Middle frontal gyrus (tissue), 1 donor: Measurements from ENCODE around the gene SETD9.

ENCODE experiments used
- DNase-seq: peaks from one replicate; pipeline ENCODE4 v3.0.0-alpha.2; 2015; ENCODE audit warnings: low spot score; ENCODE audit errors: extremely low spot score

SETD9 gene, protein sequence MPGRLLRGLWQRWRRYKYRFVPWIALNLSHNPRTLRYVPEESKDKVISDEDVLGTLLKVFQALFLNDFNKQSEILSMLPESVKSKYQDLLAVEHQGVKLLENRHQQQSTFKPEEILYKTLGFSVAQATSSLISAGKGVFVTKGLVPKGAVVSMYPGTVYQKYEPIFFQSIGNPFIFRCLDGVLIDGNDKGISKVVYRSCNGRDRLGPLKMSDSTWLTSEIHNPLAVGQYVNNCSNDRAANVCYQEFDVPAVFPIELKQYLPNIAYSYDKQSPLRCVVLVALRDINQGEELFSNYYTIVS

GRCh38 chr5:56909294-56910209 is at the start of gene SETD9:
SETD9 (plus strand) TSS chr5:56909596; CDS start chr5:56909646, 50 bp downstream.
- peak; percentile 91 for DNase-seq

DNA sequence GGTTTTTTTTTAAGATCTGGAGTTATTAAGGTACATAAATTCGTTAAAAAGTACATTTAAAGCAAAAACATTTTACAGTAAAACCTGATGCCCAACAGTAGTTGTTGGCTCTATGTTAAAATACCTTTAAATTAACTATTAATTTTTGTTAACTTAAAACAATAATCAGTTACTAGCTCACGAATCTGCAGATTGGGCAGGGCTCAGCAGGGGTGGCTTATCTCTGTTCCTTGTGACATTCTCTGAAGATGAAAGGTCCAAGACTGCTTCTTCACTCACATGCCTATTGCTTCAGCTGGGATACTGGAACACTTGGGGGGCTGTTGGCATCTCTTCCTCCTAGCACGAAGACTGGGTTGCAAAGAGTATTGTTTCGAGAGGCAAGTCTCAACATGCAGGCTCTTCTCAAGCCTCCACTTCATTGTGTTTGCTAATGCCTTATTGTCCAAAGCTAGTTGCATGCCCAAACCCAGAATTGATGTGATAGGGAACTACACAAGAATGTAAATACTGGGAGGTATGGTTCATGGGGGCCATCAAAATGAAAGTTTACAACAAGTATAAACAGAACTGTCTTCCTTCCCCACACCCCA is 47.4 kb upstream of the SETD9 start:
- no peak for DNase-seq

DNA sequence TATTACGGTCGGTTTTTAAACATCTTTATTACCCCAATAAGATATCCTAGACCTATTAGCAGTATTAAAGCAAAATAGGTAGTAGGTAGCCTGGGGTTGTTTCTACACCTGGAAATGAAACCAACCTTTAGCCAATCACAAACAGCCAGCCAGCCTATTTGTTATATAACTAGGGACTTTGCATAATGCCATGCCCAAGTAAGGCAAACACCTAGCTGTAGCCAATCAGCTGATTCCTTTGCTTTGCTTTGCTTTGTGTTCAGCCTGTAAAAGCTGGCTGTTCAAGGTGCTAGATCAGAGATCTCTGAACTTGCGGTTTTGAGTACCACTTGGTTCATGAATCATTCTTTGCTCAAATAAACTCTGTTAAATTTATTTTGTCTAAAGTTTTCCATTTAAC is 46.5 kb upstream of the SETD9 start:
- DNase-seq: no peak

DNA sequence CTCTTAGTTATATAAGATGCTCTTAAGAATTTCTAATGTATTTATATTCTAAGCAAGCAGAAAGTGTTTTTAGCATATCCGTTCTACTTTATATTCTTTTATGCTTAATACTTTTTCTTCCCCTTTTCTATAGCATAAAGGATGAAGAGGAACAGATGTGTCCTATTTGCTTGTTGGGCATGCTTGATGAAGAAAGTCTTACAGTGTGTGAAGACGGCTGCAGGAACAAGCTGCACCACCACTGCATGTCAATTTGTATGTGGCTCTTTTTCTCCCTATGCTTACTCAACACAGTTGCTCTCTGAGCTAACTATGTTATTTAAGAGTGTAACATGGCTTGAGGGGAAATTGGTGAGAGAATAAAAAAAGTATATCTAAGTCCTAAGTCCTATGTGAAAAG is 37.6 kb upstream of the SETD9 start:
- DNase-seq: no peak

- DNase-seq: no peak
These were observed 36.3 kb upstream of the SETD9 start for GRCh38 chr5:56873056-56873455.

DNA sequence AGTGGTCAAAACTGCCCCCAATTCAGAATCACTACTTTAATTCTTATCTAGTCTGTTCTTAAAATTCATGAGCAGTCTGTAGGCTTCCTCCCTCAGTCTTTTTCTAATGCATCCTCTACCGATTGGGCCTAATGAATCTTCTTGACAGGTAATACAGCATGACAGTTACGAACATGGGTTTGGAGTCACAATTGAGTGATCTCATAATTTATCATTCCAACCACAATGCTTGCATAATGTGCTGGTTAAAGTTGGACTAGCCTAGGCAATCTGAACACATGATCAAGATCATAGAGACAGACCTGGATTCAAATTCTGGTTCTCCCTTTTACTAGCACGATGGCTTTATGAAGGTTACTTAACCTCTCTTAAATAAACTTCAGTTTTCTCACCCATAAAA is 33.1 kb upstream of the SETD9 start:
- DNase-seq: no peak

- DNase-seq: no peak
These were observed 27.8 kb upstream of the SETD9 start for GRCh38 chr5:56881571-56881970.

DNA sequence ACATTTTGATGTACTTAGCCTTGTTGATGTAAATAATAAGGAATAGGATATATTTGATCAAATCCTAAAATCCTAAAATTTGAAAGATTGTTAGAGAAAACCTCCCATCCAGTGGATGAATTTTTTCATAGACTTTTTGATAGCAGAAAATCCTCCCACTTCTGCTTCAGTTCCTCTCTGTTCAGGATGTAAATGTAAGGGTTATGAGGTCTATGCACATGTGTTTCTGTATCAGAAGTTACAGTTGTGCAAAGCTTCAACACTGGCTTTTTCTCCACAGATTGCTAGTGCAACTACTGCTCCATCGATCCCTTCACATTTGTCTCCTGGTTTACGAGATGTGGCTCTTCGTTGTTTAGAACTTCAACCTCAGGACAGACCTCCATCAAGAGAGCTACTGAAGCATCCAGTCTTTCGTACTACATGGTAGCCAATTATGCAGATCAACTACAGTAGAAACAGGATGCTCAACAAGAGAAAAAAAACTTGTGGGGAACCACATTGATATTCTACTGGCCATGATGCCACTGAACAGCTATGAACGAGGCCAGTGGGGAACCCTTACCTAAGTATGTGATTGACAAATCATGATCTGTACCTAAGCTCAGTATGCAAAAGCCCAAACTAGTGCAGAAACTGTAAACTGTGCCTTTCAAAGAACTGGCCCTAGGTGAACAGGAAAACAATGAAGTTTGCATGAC is 16.0 kb upstream of the SETD9 start:
- no peak for DNase-seq

GRCh38 chr5:56896763-56897162 is 12.6 kb upstream of the SETD9 start:
- DNase-seq: no peak

DNA sequence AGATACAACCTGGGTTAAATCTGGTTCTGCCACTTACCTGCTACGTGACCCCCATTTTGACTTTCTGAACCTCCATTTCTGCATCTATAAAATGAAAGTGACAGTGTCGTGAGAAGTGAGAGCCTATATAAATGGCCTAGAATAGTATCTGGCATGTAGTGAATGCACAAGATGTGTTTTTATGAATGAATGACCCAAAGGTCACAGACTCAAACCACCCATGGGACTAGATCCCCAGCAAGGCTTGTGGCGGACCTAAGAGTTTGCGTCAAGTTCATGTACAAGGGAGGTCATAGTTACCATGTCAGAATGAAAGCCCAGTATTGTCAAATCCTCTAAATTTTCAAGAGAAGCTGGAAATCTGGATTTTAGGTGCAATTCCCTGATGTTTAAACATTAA is 11.2 kb upstream of the SETD9 start:
- no peak for DNase-seq

- DNase-seq: no peak
These were observed 9.0 kb upstream of the SETD9 start for GRCh38 chr5:56900395-56900794.

DNA sequence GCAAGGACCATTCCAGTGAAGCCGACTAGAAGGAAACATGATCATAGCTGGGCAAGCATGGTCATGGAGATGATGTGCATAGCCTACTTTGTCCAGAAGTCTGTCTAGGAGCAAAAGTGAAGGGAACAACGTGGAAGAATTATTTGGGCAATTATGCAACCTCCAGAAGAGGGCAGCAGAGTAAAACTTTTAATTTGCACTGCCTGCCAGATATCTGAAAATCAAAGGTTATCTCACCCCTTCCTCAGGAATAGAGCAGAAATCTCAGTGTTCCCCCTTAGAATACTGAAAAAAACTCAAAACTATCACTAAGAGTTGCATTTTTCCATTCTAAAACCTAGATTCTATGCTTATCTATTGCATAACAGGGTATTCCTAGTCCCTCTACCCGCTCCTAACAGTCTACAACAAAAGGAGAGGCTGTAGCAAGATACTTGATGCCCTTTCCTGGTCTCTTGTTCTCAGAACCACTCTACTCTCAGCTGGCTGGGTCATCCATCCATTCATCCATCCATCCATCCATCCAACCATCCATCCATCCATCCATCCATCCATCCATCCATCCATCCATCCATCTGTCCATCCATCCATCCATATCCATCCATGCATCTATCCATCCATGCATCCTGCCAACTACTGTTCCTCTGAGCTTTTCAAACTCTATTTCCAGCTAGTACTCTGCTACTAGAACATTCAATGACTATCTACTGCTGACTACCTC is 8.4 kb upstream of the SETD9 start:
- peak; percentile 33 for DNase-seq

DNA sequence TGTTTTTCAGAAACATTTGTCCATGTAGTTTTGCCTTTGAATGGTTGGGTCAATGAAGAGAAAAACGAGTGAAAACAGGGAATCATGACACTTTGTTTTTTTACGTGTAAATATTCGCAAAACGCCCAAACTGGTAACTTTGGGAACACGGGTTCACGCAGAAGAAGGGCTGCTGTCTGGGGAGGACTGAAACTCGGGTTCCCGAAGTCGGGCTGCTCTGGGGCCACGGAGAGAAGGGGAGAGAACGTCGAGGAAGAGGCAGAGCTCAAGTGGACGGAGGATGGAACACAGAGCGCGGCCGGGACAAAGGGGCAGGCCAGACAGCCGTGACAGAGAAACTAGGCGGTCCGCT is 478 bp upstream of the SETD9 start:
- no peak for DNase-seq

DNA sequence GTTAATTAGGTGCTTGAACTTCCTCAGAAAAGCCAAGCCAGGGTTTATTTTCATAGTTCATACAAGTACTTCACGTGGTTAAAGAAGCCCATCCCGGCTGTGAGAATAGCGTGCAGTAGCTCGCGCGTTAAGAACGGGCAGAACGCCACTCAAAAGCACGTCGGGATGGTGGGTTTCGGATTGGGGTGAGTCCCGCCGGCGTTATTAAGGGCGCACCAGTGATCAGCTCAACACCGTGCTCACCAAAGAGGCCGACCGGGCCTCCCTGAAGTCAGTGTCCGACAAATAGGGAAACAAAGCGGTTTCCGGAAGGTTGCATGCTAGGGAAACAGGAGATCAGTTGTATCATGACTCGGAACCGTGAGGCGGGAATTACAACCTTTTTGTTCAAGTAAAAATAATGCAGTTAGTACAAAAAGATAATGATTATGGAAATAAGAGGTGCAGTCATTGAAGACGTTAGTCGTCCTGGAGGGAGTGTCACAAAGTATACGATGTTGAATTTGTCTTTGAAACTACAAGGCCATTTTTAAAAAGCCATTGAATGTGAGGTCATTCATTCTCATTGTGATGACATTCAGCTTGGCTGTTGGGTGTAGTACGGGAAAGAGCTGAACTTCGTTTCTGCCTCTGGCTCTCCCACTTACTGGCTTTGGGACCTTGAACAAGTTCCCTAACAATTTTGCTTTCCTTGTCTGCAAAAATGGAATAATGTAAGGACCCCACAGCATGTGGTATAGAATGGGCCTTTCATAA is 992 bp downstream of the SETD9 start:
- no peak for DNase-seq

- DNase-seq: no peak
These were observed 4.4 kb downstream of the SETD9 start for GRCh38 chr5:56913766-56914165.

DNA sequence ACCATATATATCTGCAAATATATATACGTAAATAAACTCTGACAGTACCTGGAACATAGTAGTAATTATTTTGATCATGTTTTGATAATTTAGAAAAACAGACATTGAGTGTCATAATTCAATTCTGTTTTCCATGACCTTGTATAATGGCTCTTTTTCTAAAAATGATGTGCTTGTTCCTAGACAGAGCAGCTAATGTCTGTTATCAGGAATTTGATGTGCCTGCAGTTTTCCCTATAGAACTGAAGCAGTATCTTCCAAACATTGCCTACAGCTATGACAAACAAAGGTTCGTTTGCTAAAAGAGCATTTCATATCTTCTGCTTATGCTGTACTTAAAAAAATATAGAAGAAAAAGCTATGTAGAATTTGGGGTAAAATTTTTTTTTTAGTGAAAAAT is 5.3 kb downstream of the SETD9 start:
- no peak for DNase-seq

DNA sequence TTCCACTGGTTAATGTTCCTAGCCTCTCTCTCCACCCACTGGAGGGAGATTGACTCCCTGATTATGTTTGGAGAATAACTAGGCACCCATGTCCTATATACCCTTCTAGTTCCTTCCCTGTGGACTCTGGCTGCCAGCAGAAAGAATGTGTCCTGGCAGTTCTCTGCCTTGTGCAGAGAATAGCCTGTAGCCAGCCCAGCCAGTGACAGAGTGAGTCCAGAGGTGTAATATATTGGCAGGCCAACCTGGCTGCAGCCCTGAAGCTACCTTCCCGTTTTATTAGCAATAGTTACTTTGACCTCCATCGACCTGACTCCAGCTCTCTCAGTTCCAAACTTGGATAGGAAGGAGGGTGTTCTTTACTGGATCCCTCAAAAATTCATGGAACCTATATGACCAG is 8.1 kb downstream of the SETD9 start:
- no peak for DNase-seq

DNA sequence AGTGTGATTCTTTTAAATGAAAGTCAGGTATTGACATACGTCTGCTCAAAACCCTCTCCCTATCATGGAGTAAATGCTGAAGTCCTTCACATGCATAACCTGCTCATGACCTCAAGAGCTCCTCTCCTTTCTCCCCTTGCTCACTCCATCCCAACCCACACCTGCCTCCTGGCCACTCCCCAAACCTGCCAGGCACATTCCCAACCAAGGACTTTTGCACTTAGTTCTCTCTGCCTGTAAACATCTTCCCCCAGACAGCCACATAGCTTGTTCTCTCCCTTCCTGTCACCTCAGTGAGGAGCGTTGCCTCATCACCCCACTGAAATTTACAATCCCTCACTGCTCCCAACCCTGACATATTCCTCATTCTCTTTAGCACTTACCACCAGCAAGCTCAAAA is 8.7 kb downstream of the SETD9 start:
- DNase-seq: no peak

DNA sequence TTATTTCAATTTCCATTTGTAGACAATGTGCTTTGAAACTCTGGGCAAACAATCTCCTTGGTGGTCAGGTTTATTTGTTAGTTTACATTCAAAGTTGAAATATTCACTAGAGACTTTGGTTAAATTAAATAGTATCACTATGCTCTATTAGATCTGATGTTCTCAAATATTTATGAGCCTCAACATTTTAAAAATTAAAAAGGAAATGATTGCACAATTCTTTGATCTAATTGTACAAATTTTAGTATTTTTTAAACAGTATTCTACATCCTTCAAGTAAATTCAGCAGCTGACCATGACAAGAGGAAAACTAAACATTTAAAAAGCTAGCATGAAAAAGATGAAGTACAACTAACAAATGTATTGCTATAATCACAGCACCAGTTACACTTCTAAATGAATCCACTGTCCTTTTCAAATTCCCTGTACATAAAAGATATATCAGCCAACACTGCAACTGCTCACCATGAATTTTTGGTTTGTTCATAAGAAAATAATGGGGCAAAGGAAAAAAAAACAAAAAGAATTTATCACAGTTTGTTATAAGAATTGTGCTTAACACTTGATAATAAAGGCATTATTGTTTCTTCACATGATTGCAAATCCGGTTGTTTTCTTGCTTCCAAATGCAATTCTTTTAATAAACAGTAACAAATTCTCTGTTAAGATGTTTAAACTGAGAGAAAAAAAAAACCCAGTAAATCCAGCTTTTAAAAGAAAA is 10.7 kb downstream of the SETD9 start:
- DNase-seq: no peak

GRCh38 chr5:56922922-56923321 is 13.5 kb downstream of the SETD9 start:
- DNase-seq: no peak
